ENCODE data around the gene TAS2R60. TPM values are rescaled to one million over a fixed set of nuclear protein-coding genes. Genes with fewer than 3 reads are reported as not detected.
"Not testable (repeated sequence)": the region's sequence is repeated elsewhere in the genome, so short reads cannot be mapped to it uniquely, and the experiment has no call there.

The TAS2R60 gene
- total and polyA plus RNA-seq, 7 donors = not detected

DNA sequence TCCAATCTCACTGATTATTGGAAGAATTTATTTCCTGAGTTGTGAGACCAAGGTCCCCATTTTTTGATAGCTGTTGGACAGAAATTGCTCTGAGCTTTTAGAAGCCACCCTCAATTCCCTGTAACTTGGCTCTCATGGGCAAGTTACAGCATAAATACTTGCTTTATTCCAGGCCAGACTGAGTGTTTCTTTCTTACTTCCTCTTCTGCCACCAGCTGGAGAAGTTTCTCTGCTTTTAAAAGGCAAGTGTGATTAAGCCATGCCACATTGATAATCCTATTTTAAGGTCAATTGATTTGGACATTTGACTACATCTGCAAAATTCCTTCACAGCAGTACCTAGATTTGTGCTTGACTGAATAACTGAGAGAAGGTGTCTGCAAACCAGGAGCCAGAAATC is 20.3 kb downstream of the TAS2R60 start:
- no peak for DNase-seq
- Histone ChIP-seq H3K27ac (no peak overlapping the region), H3K4me1 (no peaks in the 10 kb centered on the region), H3K9me3 (no peaks in the 10 kb centered on the region), H3K4me3 (no peak overlapping the region), H3K27me3 (ENCODE audit: insufficient read depth in 3 of 3, low read length in 2 of 3) (no peaks in the 10 kb centered on the region), H3K36me3 (ENCODE audit: insufficient read depth in 1 of 2, low read depth in 1 of 2) (no peaks in the 10 kb centered on the region)
- no peak for ATAC-seq
- TF ChIP-seq CTCF (IDR thresholded peaks at IDR 0.05) = no peak
- intact Hi-C loops (cut with DNase I) = no loop called here

GRCh38 chr7:143463957-143464356 is 20.7 kb downstream of the TAS2R60 start:
- H3K4me1 ChIP-seq = no peaks in the 10 kb centered on the region
- no peak for DNase-seq
- H3K9me3 ChIP-seq = no peaks in the 10 kb centered on the region
- ATAC-seq = no peak
- H3K4me3 ChIP-seq = no peak overlapping the region
- no peaks in the 10 kb centered on the region for H3K27me3 ChIP-seq (ENCODE audit: insufficient read depth in 3 of 3, low read length in 2 of 3)
- no peak for TF ChIP-seq CTCF (IDR thresholded peaks at IDR 0.05)
- no peak overlapping the region for H3K27ac ChIP-seq
- no peaks in the 10 kb centered on the region for H3K36me3 ChIP-seq (ENCODE audit: insufficient read depth in 1 of 2, low read depth in 1 of 2)
- 48 to 83% (median 69%) methylated on average over 1 of the region's 1 CpG for WGBS, 3 donors
- intact Hi-C loops (cut with DNase I) = no loop called here

DNA sequence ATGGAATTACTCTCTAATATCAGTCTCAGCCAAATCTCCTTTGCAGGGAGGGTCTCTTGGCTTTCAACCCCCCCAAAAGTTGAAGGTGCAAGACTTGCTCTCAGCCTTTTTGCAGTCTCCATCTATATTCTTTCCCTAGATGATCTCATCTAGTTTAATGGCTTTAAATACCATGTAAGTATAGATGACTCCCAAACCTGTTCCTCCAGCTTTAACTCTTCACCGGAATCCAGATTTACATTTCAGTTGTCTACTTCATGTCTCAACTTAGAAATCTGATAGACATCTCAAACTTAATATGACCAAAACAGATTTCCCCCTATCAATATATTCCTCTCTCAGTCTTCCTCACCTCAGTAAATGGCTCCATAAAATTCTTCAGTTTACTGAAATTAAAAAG is 24.5 kb downstream of the TAS2R60 start:
- intact Hi-C loops (cut with DNase I) = no loop called here
- Histone ChIP-seq H3K27ac (no peak overlapping the region), H3K4me1 (no peaks in the 10 kb centered on the region), H3K36me3 (ENCODE audit: insufficient read depth in 1 of 2, low read depth in 1 of 2) (no peaks in the 10 kb centered on the region), H3K4me3 (no peak overlapping the region), H3K27me3 (ENCODE audit: insufficient read depth in 3 of 3, low read length in 2 of 3) (peaks cover 0 to 1% (median 0%) of the 10 kb centered on the region in 3 donors), H3K9me3 (no peaks in the 10 kb centered on the region)
- no peak for DNase-seq
- ATAC-seq = no peak
- 92 to 100% (median 93%) methylated on average over 1 of the region's 1 CpG for WGBS, 3 donors
- TF ChIP-seq CTCF (IDR thresholded peaks at IDR 0.05) = no peak

DNA sequence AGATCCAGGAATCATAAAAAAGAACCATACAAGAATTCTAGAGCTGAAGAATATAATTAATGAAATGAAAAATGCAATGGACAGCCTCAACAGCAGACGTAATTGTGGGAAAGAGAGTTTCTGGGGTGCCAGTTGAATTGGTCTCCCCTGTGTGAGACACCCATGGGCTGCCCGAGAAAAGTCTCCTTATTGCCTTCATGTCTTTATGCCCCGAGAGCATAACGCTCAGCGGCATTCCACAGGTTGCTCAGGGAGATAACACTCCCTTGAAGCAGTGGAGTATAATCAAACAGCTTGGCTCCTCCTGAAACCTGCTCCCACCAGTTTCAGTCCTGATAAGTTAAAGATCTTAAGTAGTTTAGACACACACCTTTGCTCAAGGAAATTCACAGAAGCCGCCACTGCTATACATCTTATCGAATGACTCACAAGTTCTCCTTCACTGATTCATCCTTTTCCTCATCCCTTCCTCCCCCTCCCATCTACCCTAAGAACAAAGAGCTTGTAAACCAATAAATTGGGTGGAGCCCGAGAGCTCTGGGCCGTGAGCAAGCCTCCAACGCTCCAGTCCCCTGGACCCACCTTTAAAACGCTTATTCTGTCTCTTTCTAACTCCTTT is 28.9 kb downstream of the TAS2R60 start:
- H3K4me1 ChIP-seq; H3K4me3 ChIP-seq; DNase-seq; H3K27ac ChIP-seq; H3K9me3 ChIP-seq; H3K36me3 ChIP-seq (ENCODE audit: insufficient read depth in 1 of 2, low read depth in 1 of 2); ATAC-seq; intact Hi-C loops (cut with DNase I); H3K27me3 ChIP-seq (ENCODE audit: insufficient read depth in 3 of 3, low read length in 2 of 3): not testable (repeated sequence)
- WGBS, 3 donors = 82 to 88% (median 85%) methylated on average over 11 of the region's 11 CpGs

DNA sequence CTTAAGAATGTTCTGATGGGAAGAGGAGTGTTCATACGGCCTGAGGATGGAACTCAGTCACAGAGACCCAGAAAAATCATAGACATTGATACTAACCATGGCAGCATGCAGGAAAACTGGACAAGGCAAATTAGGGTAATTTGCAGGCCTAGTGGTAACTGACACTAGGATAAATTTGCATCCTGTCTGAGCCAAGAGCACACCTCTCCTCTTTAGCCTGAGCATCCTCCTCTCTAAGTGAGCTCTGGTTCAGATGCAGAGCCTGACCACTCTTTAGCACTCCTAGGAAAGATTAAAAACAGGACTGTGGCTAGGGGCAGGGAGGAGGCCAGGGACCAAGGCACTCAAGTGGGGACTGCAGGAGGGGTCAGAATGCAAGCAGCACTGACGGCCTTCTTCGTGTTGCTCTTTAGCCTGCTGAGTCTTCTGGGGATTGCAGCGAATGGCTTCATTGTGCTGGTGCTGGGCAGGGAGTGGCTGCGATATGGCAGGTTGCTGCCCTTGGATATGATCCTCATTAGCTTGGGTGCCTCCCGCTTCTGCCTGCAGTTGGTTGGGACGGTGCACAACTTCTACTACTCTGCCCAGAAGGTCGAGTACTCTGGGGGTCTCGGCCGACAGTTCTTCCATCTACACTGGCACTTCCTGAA is 34.4 kb downstream of the TAS2R60 start, which contains the start of gene TAS2R41:
Gene TAS2R41 (plus strand): TSS at position 373 of the 650 bp plus-strand sequence. CDS start 0 bp downstream, at position 373.
- H3K27ac ChIP-seq = no peak within 1 kb of the TSS
- WGBS, 3 donors = 65 to 75% (median 73%) methylated on average over 10 of the region's 10 CpGs
- no peak for ATAC-seq
- H3K36me3 ChIP-seq (ENCODE audit: insufficient read depth in 1 of 2, low read depth in 1 of 2) = no peaks in the 10 kb centered on the region
- no peak for TF ChIP-seq CTCF (IDR thresholded peaks at IDR 0.05)
- H3K27me3 ChIP-seq (ENCODE audit: insufficient read depth in 3 of 3, low read length in 2 of 3) = no peaks in the 10 kb centered on the region
- H3K4me1 ChIP-seq = no peaks in the 10 kb centered on the region
- H3K4me3 ChIP-seq = no peak within 1 kb of the TSS
- intact Hi-C loops (cut with DNase I) = no loop called here
- H3K9me3 ChIP-seq = peaks cover 5% of the 10 kb centered on the region
- DNase-seq = no peak
